Measurements from ENCODE around the gene GNB4.

The GNB4 gene

GRCh38 chr3:179432451-179432850 is 18.8 kb downstream of the GNB4 start:
- DNase-seq: no peak

GRCh38 chr3:179432021-179432420 is 19.2 kb downstream of the GNB4 start:
- DNase-seq: peak; percentile 96

GRCh38 chr3:179430277-179430870 is 20.9 kb downstream of the GNB4 start:
- DNase-seq: no peak

GRCh38 chr3:179428876-179429548 is 22.3 kb downstream of the GNB4 start:
- no peak for DNase-seq

GRCh38 chr3:179425075-179425474 is 26.2 kb downstream of the GNB4 start:
- no peak for DNase-seq

GRCh38 chr3:179421500-179421899 is 29.8 kb downstream of the GNB4 start:
- DNase-seq: peak; percentile 27

GRCh38 chr3:179418610-179419009 is 32.7 kb downstream of the GNB4 start:
- DNase-seq: no peak

GRCh38 chr3:179416681-179417080 is 34.6 kb downstream of the GNB4 start:
- no peak for DNase-seq

GRCh38 chr3:179415377-179415776 is 35.9 kb downstream of the GNB4 start:
- DNase-seq: no peak

- no peak for DNase-seq
Measured at GRCh38 chr3:179414804-179415203, 36.5 kb downstream of the GNB4 start.

- DNase-seq: no peak
Measured at GRCh38 chr3:179410999-179411398, 40.3 kb downstream of the GNB4 start.

GRCh38 chr3:179410331-179410730 is 40.9 kb downstream of the GNB4 start:
- DNase-seq: peak; percentile 52

- no peak for DNase-seq
Measured at GRCh38 chr3:179404307-179404706, 47.0 kb downstream of the GNB4 start.

GRCh38 chr3:179402963-179403362 is 48.3 kb downstream of the GNB4 start:
- DNase-seq: no peak

GRCh38 chr3:179401561-179401960 is 49.7 kb downstream of the GNB4 start:
- DNase-seq: no peak

GRCh38 chr3:179398574-179399231 is 52.6 kb downstream of the GNB4 start:
- no peak for DNase-seq

- no peak for DNase-seq
Measured at GRCh38 chr3:179391906-179392305, 59.4 kb downstream of the GNB4 start.

- no peak for DNase-seq
Measured at GRCh38 chr3:179376474-179376873, 74.8 kb downstream of the GNB4 start.

GRCh38 chr3:179375091-179375999 is 75.9 kb downstream of the GNB4 start:
- no peak for DNase-seq

GRCh38 chr3:179373938-179374337 is 77.3 kb downstream of the GNB4 start:
- no peak for DNase-seq

- no peak for DNase-seq
Measured at GRCh38 chr3:179369621-179370020, 81.6 kb downstream of the GNB4 start.

- no peak for DNase-seq
Measured at GRCh38 chr3:179363332-179363731, 87.9 kb downstream of the GNB4 start.

GRCh38 chr3:179355996-179356395 is 95.3 kb downstream of the GNB4 start:
- no peak for DNase-seq

All from suppressor macrophage treated with lipopolysaccharide for 4 hours (primary cell).